ENCODE measurements around the gene SBF2. TPM values are rescaled to one million over a fixed set of nuclear protein-coding genes. Genes with fewer than 3 reads are reported as not detected.

Gene SBF2
- total RNA-seq, 4 donors from 2014 or later: 29.7 to 60.4 (median 36.0) TPM

- intact Hi-C loops (cut with DNase I; ENCODE audit: low total_unique reads): no loop called here
- TF ChIP-seq CTCF (IDR thresholded peaks at IDR 0.05) (no peak), POLR2A (IDR thresholded peaks at IDR 0.05) (no peak)
- WGBS, 2 donors: 83 to 92% methylated on average over 2 of the region's 2 CpGs
- DNase-seq (ENCODE audit: low spot score in 2 of 2): no peak
- no peak overlapping the region for H3K4me3 ChIP-seq (ENCODE audit: low read depth, poor library complexity, severe bottlenecking)
These were observed 441.6 kb downstream of the SBF2 start for GRCh38 chr11:9852465-9852864.

- no peak for DNase-seq (ENCODE audit: low spot score in 2 of 2)
- intact Hi-C loops (cut with DNase I; ENCODE audit: low total_unique reads): no loop called here
- TF ChIP-seq CTCF (IDR thresholded peaks at IDR 0.05) (no peak), POLR2A (IDR thresholded peaks at IDR 0.05) (no peak)
- WGBS, 2 donors: 80 to 86% methylated on average over 4 of the region's 4 CpGs
- H3K4me3 ChIP-seq (ENCODE audit: low read depth, poor library complexity, severe bottlenecking): no peak overlapping the region
These were observed 442.7 kb downstream of the SBF2 start for GRCh38 chr11:9851366-9851765.

- intact Hi-C loops (cut with DNase I; ENCODE audit: low total_unique reads): no loop called here
These were observed 443.7 kb downstream of the SBF2 start for GRCh38 chr11:9850224-9850895.

GRCh38 chr11:9849389-9849788, 444.6 kb downstream of the SBF2 start:
- intact Hi-C loops (cut with DNase I; ENCODE audit: low total_unique reads): no loop called here
- WGBS, 2 donors: 87 to 97% methylated on average over 1 of the region's 1 CpG
- no peak for TF ChIP-seq POLR2A (IDR thresholded peaks at IDR 0.05)
- TF ChIP-seq CTCF (IDR thresholded peaks at IDR 0.05): no peak
- DNase-seq (ENCODE audit: low spot score in 2 of 2): no peak
- no peak overlapping the region for H3K4me3 ChIP-seq (ENCODE audit: low read depth, poor library complexity, severe bottlenecking)

More at GRCh38 chr11:9850224-9850895, 443.7 kb downstream of the SBF2 start:
- no peak overlapping the region for H3K4me3 ChIP-seq (ENCODE audit: low read depth, poor library complexity, severe bottlenecking)
- TF ChIP-seq CTCF (IDR thresholded peaks at IDR 0.05) (no peak), POLR2A (IDR thresholded peaks at IDR 0.05) (no peak)
- 100% methylated on average over 1 of the region's 1 CpG for WGBS, 2 donors
- no peak for DNase-seq (ENCODE audit: low spot score in 2 of 2)

GRCh38 chr11:9847636-9848035, 446.4 kb downstream of the SBF2 start:
- TF ChIP-seq CTCF (IDR thresholded peaks at IDR 0.05) (no peak), POLR2A (IDR thresholded peaks at IDR 0.05) (no peak)
- no peak for DNase-seq (ENCODE audit: low spot score in 2 of 2)
- H3K4me3 ChIP-seq (ENCODE audit: low read depth, poor library complexity, severe bottlenecking): no peak overlapping the region
- 46 to 85% methylated on average over 3 of the region's 3 CpGs for WGBS, 2 donors
- intact Hi-C loops (cut with DNase I; ENCODE audit: low total_unique reads): no loop called here

- TF ChIP-seq CTCF (IDR thresholded peaks at IDR 0.05) (no peak), POLR2A (IDR thresholded peaks at IDR 0.05) (no peak)
- DNase-seq (ENCODE audit: low spot score in 2 of 2): no peak
- H3K4me3 ChIP-seq (ENCODE audit: low read depth, poor library complexity, severe bottlenecking): no peak overlapping the region
- 83 to 85% methylated on average over 2 of the region's 2 CpGs for WGBS, 2 donors
- intact Hi-C loops (cut with DNase I; ENCODE audit: low total_unique reads): no loop called here
These were observed 451.1 kb downstream of the SBF2 start for GRCh38 chr11:9842923-9843322.

All from lower leg skin (tissue), 4 donors.